ENCODE measurements around the gene CYP4F8. TPM values are rescaled to one million over a fixed set of nuclear protein-coding genes. Genes with fewer than 3 reads are reported as not detected.
"Not testable (repeated sequence)": the region's sequence is repeated elsewhere in the genome, so short reads cannot be mapped to it uniquely, and the experiment has no call there.

The CYP4F8 gene
- total RNA-seq, 3 donors from 2014 or later: 2.6 to 5.0 TPM; not detected in 1

GRCh38 chr19:15588265-15588664 lies 26.8 kb upstream of the CYP4F8 start:
- no peak overlapping the region for H3K27ac ChIP-seq
- no peaks in the 10 kb centered on the region for H3K4me1 ChIP-seq
- H3K27me3 ChIP-seq: no peaks in the 10 kb centered on the region
- intact Hi-C loops (cut with DNase I; ENCODE audit: low total_unique reads): no loop called here
- no peaks in the 10 kb centered on the region for H3K9me3 ChIP-seq
- no peak for DNase-seq (ENCODE audit: low spot score in 2 of 2)
- H3K4me3 ChIP-seq: no peak overlapping the region
- no peaks in the 10 kb centered on the region for H3K36me3 ChIP-seq
- no peak for TF ChIP-seq POLR2AphosphoS5 (IDR thresholded peaks at IDR 0.05)
- TF ChIP-seq, protein P1, sequence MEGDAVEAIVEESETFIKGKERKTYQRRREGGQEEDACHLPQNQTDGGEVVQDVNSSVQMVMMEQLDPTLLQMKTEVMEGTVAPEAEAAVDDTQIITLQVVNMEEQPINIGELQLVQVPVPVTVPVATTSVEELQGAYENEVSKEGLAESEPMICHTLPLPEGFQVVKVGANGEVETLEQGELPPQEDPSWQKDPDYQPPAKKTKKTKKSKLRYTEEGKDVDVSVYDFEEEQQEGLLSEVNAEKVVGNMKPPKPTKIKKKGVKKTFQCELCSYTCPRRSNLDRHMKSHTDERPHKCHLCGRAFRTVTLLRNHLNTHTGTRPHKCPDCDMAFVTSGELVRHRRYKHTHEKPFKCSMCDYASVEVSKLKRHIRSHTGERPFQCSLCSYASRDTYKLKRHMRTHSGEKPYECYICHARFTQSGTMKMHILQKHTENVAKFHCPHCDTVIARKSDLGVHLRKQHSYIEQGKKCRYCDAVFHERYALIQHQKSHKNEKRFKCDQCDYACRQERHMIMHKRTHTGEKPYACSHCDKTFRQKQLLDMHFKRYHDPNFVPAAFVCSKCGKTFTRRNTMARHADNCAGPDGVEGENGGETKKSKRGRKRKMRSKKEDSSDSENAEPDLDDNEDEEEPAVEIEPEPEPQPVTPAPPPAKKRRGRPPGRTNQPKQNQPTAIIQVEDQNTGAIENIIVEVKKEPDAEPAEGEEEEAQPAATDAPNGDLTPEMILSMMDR (IDR thresholded peaks at IDR 0.05): no peak
- no peak for TF ChIP-seq POLR2A (IDR thresholded peaks at IDR 0.05)

DNA sequence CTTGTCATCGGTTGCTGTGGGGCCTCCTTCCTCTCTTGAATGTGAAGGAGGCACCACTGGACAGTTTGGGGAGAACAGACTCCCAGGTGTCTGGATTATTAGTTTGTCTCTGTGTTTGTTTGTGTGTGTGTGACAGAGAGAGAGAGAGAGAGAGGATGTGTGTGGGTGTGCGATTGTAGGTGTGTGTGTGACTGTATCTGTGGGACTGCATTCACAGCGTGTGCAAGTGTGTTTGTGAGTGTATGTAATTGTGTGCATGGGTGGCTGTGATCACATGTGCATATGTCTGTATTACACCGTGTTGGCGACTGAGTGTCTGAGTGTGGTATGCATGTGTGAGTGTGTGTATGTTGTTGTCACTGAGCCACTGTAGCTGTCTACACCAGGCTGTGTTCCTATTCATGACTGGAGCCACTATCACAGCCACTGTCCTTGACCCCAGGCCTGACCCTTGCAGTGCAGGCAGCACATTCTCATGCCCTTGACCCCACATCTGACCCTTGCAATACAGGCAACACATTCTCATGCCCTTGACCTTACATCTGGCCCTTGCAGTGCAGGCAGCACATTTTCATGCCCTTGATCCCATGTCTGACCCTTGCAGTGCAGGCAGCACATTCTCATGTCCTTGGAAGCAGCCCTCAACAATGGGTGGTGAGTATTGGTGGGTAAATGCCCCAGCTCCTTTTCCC lies 25.1 kb upstream of the CYP4F8 start:
- Histone ChIP-seq H3K27me3 (no peaks in the 10 kb centered on the region), H3K9me3 (no peaks in the 10 kb centered on the region), H3K27ac (no peak overlapping the region), H3K36me3 (no peaks in the 10 kb centered on the region), H3K4me3 (no peak overlapping the region), H3K4me1 (no peaks in the 10 kb centered on the region)
- DNase-seq (ENCODE audit: low spot score in 2 of 2): no peak
- intact Hi-C loops (cut with DNase I; ENCODE audit: low total_unique reads): no loop called here
- TF ChIP-seq, protein P1 (IDR thresholded peaks at IDR 0.05): no peak
- no peak for TF ChIP-seq POLR2AphosphoS5 (IDR thresholded peaks at IDR 0.05)
- TF ChIP-seq POLR2A (IDR thresholded peaks at IDR 0.05): no peak

DNA sequence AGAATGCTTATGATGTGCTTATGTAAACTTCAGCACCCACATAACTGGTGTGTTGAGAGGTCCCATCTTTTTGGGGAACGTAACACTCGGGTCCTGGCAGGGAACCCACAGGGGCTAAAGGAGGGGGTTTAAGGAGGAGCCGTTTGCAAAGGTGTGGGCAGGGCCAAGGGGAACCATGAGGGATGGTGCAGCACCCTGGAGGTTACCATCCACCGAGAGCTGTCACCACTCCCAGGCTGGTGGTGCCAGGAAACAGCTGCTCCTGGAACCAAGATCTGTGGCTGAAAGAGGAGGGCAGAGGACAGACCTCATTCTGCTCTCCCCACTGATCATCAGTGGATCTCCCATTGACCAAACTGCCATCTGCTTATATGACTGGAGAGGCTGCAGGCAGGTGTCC lies 23.2 kb upstream of the CYP4F8 start:
- Histone ChIP-seq H3K9me3 (no peaks in the 10 kb centered on the region), H3K4me1 (no peaks in the 10 kb centered on the region), H3K36me3 (no peaks in the 10 kb centered on the region), H3K27ac (no peak overlapping the region), H3K4me3 (no peak overlapping the region), H3K27me3 (no peaks in the 10 kb centered on the region)
- intact Hi-C loops (cut with DNase I; ENCODE audit: low total_unique reads): no loop called here
- no peak for TF ChIP-seq POLR2AphosphoS5 (IDR thresholded peaks at IDR 0.05)
- no peak for TF ChIP-seq POLR2A (IDR thresholded peaks at IDR 0.05)
- TF ChIP-seq, protein P1 (IDR thresholded peaks at IDR 0.05): no peak
- no peak for DNase-seq (ENCODE audit: low spot score in 2 of 2)

GRCh38 chr19:15592506-15592905 lies 22.5 kb upstream of the CYP4F8 start:
- H3K27ac ChIP-seq; H3K27me3 ChIP-seq; H3K4me1 ChIP-seq; H3K9me3 ChIP-seq; H3K36me3 ChIP-seq; H3K4me3 ChIP-seq; DNase-seq (ENCODE audit: low spot score in 2 of 2); intact Hi-C loops (cut with DNase I; ENCODE audit: low total_unique reads): not testable (repeated sequence)

DNA sequence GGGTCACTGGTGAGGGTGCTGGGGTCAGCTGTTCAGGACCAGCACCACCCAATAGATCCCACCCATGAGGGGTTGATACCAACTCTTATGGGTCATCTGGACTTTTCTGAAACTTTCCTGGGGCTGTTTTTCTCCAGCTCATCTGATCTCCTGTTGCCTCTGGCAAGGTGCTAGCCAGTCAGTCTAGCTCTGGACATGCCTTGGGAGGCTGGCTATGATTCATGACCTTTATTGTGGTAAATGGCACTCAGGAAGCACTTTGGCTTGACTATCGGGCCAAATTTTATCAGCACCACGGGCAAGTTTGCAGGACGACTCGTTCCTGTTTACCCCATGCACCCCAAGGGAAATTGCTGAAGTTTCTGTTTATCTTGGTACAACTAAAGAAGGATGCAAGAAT lies 21.3 kb upstream of the CYP4F8 start:
- H3K9me3 ChIP-seq; H3K36me3 ChIP-seq; DNase-seq (ENCODE audit: low spot score in 2 of 2); H3K27ac ChIP-seq; H3K4me1 ChIP-seq; H3K4me3 ChIP-seq; H3K27me3 ChIP-seq; intact Hi-C loops (cut with DNase I; ENCODE audit: low total_unique reads): not testable (repeated sequence)

DNA sequence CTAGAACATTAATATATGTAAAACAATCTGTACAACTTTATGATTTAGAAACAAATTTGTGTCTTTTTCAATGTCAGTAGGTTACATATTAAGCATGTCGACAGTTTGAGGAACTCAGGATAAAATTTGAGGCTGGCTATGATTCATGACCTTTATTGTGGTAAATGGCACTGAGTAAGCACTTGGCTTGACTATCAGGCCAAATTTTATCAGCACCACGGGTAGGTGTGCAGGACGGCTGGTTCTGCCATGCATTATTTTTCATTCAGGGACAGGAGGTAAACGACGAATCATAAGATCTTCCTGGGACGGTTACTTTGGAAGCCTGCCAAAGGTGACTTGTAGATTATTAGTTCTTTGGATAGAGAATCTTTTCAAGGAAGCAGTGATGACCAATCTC lies 19.9 kb upstream of the CYP4F8 start:
- DNase-seq (ENCODE audit: low spot score in 2 of 2): no peak
- intact Hi-C loops (cut with DNase I; ENCODE audit: low total_unique reads): no loop called here
- Histone ChIP-seq H3K27ac (no peak overlapping the region), H3K4me3 (no peak overlapping the region), H3K27me3 (no peaks in the 10 kb centered on the region), H3K4me1 (no peaks in the 10 kb centered on the region), H3K36me3 (no peaks in the 10 kb centered on the region), H3K9me3 (no peaks in the 10 kb centered on the region)
- TF ChIP-seq POLR2AphosphoS5 (IDR thresholded peaks at IDR 0.05) (no peak), POLR2A (IDR thresholded peaks at IDR 0.05) (no peak)
- TF ChIP-seq, protein P1 (IDR thresholded peaks at IDR 0.05): no peak

GRCh38 chr19:15607978-15608925 lies 6.8 kb upstream of the CYP4F8 start:
- intact Hi-C loops (cut with DNase I; ENCODE audit: low total_unique reads); H3K27ac ChIP-seq; H3K36me3 ChIP-seq; H3K27me3 ChIP-seq; H3K4me1 ChIP-seq; H3K9me3 ChIP-seq; DNase-seq (ENCODE audit: low spot score in 2 of 2); H3K4me3 ChIP-seq: not testable (repeated sequence)

Measured in breast epithelium (tissue), 4 donors.